Heart left ventricle (tissue), 16 donors: Measurements from ENCODE around the gene OPCML. TPM values are rescaled to one million over a fixed set of nuclear protein-coding genes. Genes with fewer than 3 reads are reported as not detected.

Experiments used
- ATAC-seq, 4 donors: fragments of 200-7000 bp; cut with Tn5 transposase; one replicate each; pipeline ENCODE4 v1.9.1; 2020 to 2022; ENCODE audit warnings: moderate library complexity in 4 of 4, mild to moderate bottlenecking in 3 of 4, moderate number of reproducible peaks in 1 of 4
- DNase-seq, 5 donors: peaks; one replicate each; pipeline ENCODE4 v3.0.0-alpha.2; 2020
- H3K27ac ChIP-seq, 12 donors: fragments of 200-600 bp; sonication (generic) in 4 of 12; one replicate each; pipeline versions ENCODE4 v1.5.0 to v1.8.0; 2016 to 2022; ENCODE audit warnings: mild to moderate bottlenecking in 2 of 12
- H3K27me3 ChIP-seq, 9 donors: fragments of 200-600 bp; sonication (generic) in 2 of 9; one replicate each; pipeline versions ENCODE4 v1.5.1 to v1.8.0; 2016 to 2022; ENCODE audit warnings: mild to moderate bottlenecking in 3 of 9
- H3K36me3 ChIP-seq, 9 donors: fragments of 200-600 bp; sonication (generic) in 2 of 9; one replicate each; pipeline versions ENCODE4 v1.5.0 to v1.8.0; 2018 to 2022; ENCODE audit warnings: mild to moderate bottlenecking in 2 of 9
- H3K4me1 ChIP-seq, 12 donors: fragments of 200-600 bp; sonication (generic) in 4 of 12; one replicate each; pipeline versions ENCODE4 v1.5.0 to v1.8.0; 2016 to 2022; ENCODE audit warnings: mild to moderate bottlenecking in 3 of 12
- H3K4me3 ChIP-seq, 12 donors: fragments of 200-600 bp; sonication (generic) in 4 of 12; one replicate each; pipeline versions ENCODE4 v1.5.0 to v1.8.0; 2017 to 2022; ENCODE audit warnings: mild to moderate bottlenecking in 9 of 12, moderate library complexity in 4 of 12
- H3K9me3 ChIP-seq, 12 donors: fragments of 200-600 bp; sonication (generic) in 4 of 12; one replicate each; pipeline versions ENCODE4 v1.5.0 to v1.8.0; 2016 to 2022; ENCODE audit warnings: mild to moderate bottlenecking in 1 of 12
- CTCF ChIP-seq, 12 donors: fragments of 200-600 bp; sonication (generic) in 4 of 12; IDR thresholded peaks; one replicate each; pipeline versions ENCODE4 v1.5.0 to v1.8.0; 2018 to 2022; ENCODE audit warnings: antibody characterized with exemption in 12 of 12, mild to moderate bottlenecking in 5 of 12
- POLR2A ChIP-seq, 2 donors: fragments of 450-650 bp; IDR thresholded peaks; one replicate each; pipeline ENCODE4 v1.6.1; 2017; ENCODE audit warnings: antibody characterized with exemption in 2 of 2, mild to moderate bottlenecking in 2 of 2, moderate library complexity in 2 of 2
- WGBS, 4 donors: extraction: QIAGEN DNeasy Blood & Tissue Kit in 2 of 4; methylation state at CpG; one replicate each; pipeline versions ENCODE4 v1.1.5 to v1.1.7; 2013 to 2018; 5-methylcytosine and 5-hydroxymethylcytosine counted together
- intact Hi-C, 10 donors: fragments of 100-400 bp; cut with DNase I; formaldehyde crosslinking; loops; one replicate each; pipeline versions ENCODE4 v1.11.1 to v1.14.2; 2022
- polyA plus RNA-seq, 2 donors: library from polyadenylated mRNA; stranded (reverse); fragments of 200-250 nt; gene quantifications; one replicate each; pipeline ENCODE4 v1.2.3, GENCODE V29; 2013
- total RNA-seq, 9 donors: library from RNA; depleted of rRNA in 2 of 9; stranded (reverse); fragments of >200 nt in 2 of 9; fragmentation: NEBNext Ultra II Directional in 3 of 9; extraction: Animal tissue kit (Norgen Biotek cat#: 25700) in 3 of 9; gene quantifications; one replicate each; pipeline versions ENCODE4 v1.1.0 to v1.2.4, GENCODE V29; 2016 to 2023
- donor health status: ischemic (EF 13 %, LVEDD 7.1; RV severe dilation, severe dysfunction).
- donor health status: healthy with polysubstance abuse.
- donor health status: DM: no; HTN: yes; CAD: no.
- donor health status: DM: no; HTN: no; CAD: no.
- donor health status: ischemic (EF 25% LVEDD 6.9; RV normal size, moderate dysfunction).
- donor health status: ischemic (EF 25% LVEDD 5.7; RV mildly dilated, moderate dysfunction).
- donor health status: healthy.
- donor health status: DM: yes; HTN: yes; CAD: no.
- donor health status: ischemic (EF 35%, LVEDD 5.7; RV mildly dilated, moderate dysfunction).
- donor health status: nonischemic (EF 11% LVEDD 7.7; RV severe dilation, severe dysfunction).
- donor health status: DM: yes; HTN: yes; CAD: no.
- donor health status: PGD.
- donor health status: ischemic (EF 29% LVEDD 5.4; RV normal size, mild dysfunction).
- donor health status: nonischemic (EF 23%, LVEDD 6.1; RV moderate dilation, normal function).

Gene OPCML
- total and polyA plus RNA-seq, 11 donors = 0.04 to 1.3 (median 0.23) TPM; not detected in 3

- no peak overlapping the region for H3K27ac ChIP-seq
- ATAC-seq = no peak
- no peaks in the 10 kb centered on the region for H3K27me3 ChIP-seq
- intact Hi-C loops = no loop called here
- H3K36me3 ChIP-seq = no peaks in the 10 kb centered on the region
- H3K4me1 ChIP-seq = no peaks in the 10 kb centered on the region
- no peak for DNase-seq
- TF ChIP-seq POLR2A (IDR thresholded peaks at IDR 0.05) = no peak
- TF ChIP-seq CTCF (IDR thresholded peaks at IDR 0.05) = no peak
- H3K4me3 ChIP-seq = no peak overlapping the region
- no peaks in the 10 kb centered on the region for H3K9me3 ChIP-seq
- WGBS, 4 donors = 77 to 85% (median 83%) methylated on average over 2 of the region's 2 CpGs
These were observed 927.9 kb downstream of the OPCML start for GRCh38 chr11:132604431-132604830.

- intact Hi-C loops = no loop called here
- 34 to 52% (median 43%) methylated on average over 2 of the region's 2 CpGs for WGBS, 4 donors
- DNase-seq = no peak
These were observed 930.4 kb downstream of the OPCML start for GRCh38 chr11:132601875-132602274.

GRCh38 chr11:132595711-132596134, 936.6 kb downstream of the OPCML start:
- intact Hi-C loops = no loop called here
- Histone ChIP-seq H3K9me3 (no peaks in the 10 kb centered on the region), H3K36me3 (no peaks in the 10 kb centered on the region), H3K4me1 (peaks cover 0 to 6% (median 0%) of the 10 kb centered on the region in 12 donors), H3K27ac (no peak overlapping the region), H3K27me3 (no peaks in the 10 kb centered on the region), H3K4me3 (no peak overlapping the region)
- no peak for TF ChIP-seq CTCF (IDR thresholded peaks at IDR 0.05)
- no peak for TF ChIP-seq POLR2A (IDR thresholded peaks at IDR 0.05)
- 0 to 8% (median 6%) methylated on average over 1 of the region's 1 CpG for WGBS, 4 donors
- no peak for DNase-seq
- ATAC-seq = no peak

More at GRCh38 chr11:132601875-132602274, 930.4 kb downstream of the OPCML start:
- no peak overlapping the region for H3K27ac ChIP-seq
- no peak for ATAC-seq
- no peak overlapping the region for H3K4me3 ChIP-seq
- no peaks in the 10 kb centered on the region for H3K36me3 ChIP-seq
- TF ChIP-seq CTCF (IDR thresholded peaks at IDR 0.05) (no peak), POLR2A (IDR thresholded peaks at IDR 0.05) (no peak)
- no peaks in the 10 kb centered on the region for H3K9me3 ChIP-seq
- H3K27me3 ChIP-seq = no peaks in the 10 kb centered on the region
- no peaks in the 10 kb centered on the region for H3K4me1 ChIP-seq

GRCh38 chr11:132595246-132595645, 937.1 kb downstream of the OPCML start:
- Histone ChIP-seq H3K9me3 (no peaks in the 10 kb centered on the region), H3K27ac (no peak overlapping the region), H3K4me3 (no peak overlapping the region), H3K4me1 (peaks cover 0 to 6% (median 0%) of the 10 kb centered on the region in 12 donors), H3K27me3 (no peaks in the 10 kb centered on the region), H3K36me3 (no peaks in the 10 kb centered on the region)
- DNase-seq (no peak), ATAC-seq (no peak)
- TF ChIP-seq POLR2A (IDR thresholded peaks at IDR 0.05) (no peak), CTCF (IDR thresholded peaks at IDR 0.05) (no peak)
- 61 to 70% (median 67%) methylated on average over 1 of the region's 1 CpG for WGBS, 4 donors
- intact Hi-C loops = no loop called here
